GM21360 (cell line): Measurements from ENCODE around the gene OR6S1.
A peak's percentile ranks its signal among the peaks of the same experiment; 100 is the strongest.
"Not testable (repeated sequence)": the region's sequence is repeated elsewhere in the genome, so short reads cannot be mapped to it uniquely, and the experiment has no call there.

Experiments
- ATAC-seq: cut with Tn5 transposase; IDR thresholded peaks from one replicate; pipeline ENCODE4 v1.9.1; 2021; ENCODE audit warnings: mild to moderate bottlenecking, moderate library complexity; ENCODE audit not compliant: unreplicated experiment

The OR6S1 gene

DNA sequence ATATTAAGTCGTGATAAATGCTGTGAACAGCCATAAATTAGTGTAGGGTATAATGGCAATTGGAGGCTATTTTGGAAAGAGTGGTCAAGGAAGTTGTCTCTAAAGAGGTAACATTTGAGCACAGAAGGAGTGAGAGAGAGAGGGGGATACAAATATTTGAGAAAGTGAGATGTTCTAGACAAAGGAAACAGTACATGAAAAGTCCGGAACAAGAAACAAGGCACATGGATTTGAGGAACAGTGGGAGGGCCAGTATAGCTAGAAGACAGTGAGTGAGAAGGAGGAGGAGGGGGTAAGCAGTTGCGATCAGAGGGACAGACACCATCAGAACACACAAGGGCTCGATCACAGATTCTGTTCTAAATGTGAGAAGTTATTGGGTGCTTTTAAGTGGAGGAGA is 30.2 kb downstream of the OR6S1 start:
- ATAC-seq = no peak

DNA sequence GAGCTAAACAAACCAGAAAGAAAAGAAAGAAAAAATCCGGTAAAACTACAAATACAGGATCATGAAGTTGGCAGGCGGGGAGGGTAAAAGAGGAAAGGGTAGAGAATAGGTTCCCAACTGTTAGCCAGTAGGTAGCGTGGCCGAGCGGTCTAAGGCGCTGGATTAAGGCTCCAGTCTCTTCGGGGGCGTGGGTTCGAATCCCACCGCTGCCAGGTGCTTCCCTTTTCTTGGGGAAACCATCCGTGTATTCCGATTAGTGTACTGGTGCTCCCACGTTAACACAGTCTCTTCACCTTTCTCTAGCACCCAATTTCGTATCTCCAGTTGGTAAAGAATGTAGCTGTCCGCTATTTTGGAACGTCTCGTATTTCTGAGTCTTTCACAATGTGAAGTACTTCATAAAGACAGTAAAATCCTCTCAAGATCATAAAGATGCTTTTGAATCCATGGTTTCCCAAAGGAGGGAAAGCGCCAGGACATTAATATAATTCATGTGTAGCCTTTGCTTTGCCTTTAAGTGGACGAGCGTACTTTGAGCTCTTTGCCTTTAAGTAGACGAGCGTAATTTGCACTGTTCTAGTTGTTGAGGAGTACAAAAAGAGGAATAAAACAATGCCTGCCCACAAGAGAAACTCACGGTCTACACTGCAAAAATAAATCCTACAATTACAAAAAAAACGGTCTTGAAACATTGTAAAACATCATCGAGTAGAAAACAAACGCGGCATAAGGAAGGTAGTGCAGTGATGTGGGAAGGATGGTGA is 31.3 kb downstream of the OR6S1 start:
- ATAC-seq = peak; percentile 18

DNA sequence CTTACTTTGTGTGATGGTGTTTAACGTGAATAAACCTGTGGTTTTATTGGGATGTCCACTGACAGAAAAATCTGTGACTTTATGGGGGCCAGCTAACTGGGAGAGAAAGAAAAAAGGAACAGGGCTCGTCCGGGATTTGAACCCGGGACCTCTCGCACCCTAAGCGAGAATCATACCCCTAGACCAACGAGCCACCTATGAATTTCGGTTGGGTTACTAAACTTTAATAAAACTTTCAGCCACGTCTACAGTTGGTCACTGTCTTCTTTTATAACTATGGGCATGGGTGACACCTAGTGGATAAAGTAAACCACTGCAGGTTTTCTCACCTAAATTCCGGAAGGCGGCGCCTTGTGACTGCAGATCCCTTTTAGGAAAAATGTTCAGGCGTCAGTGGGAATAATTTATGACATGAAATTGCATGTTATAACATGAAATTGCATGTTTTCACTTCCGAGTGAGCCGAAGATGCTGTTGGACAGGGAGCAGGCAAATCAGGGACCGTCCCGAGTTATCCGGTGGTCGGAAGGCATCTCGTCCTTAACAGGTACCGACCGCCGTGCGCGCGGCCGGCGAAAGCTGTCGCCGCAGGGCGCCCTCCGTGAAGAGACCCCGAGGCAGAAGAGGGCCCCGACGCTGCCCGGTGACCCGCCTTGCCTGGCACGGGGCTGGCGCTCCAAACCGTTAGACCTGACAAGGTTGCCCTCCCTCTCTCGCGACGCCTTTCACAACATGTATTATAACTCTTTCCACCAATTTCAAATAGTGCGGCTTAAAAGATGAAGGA is 32.1 kb downstream of the OR6S1 start:
- ATAC-seq = no peak

DNA sequence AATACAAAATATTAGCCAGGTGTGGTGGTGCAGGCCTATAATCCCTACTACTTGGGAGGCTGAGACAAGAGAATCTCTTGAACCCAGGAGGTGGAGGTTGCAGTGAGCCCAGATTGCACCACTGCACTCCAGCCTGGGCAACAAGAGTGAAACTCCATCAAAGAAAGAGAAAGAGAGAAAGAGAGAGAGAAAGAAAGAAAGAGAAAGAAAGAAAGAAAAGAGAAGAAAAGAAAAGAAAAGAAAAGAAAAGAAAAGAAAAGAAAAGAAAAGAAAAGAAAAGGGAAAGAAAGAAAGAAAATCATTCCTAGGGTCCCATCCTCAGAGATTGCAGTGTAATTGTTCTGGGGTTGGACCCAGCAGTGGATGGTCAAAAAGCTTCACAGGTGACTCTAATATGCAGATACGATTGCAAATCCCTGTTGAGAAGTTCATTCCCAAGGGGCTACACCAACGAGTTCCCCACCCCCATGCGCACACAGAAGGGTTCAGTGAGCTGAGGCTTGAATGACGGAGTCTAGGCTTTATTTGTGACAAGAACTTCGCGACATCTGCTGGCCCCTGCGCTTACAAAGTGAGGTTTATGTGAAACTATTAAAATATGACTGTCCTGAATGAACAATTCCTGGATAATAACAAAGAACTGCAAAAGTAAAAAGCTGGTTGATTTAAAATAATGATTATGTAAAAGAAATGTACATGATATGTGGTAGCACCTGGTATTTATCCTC is 32.9 kb downstream of the OR6S1 start:
- ATAC-seq = no peak

DNA sequence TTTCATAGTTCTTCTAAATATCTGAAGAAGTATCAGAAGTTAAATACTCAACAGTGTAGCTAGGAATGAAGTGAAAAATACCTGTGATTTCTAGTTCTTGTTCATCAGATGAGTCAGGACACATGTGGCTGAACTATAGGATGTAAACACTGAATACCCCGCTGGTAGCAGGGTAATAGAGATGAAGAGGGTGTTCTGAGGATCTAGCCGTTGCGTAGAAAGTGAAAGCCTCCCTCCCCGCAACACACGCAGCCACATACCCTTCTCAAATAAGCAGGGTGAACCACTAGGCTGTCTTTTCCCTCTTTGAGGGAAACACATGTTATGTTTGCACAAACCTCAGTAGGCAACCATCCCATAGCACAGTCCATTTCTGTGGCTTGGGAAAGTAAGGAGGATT is 33.9 kb downstream of the OR6S1 start:
- ATAC-seq = no peak

DNA sequence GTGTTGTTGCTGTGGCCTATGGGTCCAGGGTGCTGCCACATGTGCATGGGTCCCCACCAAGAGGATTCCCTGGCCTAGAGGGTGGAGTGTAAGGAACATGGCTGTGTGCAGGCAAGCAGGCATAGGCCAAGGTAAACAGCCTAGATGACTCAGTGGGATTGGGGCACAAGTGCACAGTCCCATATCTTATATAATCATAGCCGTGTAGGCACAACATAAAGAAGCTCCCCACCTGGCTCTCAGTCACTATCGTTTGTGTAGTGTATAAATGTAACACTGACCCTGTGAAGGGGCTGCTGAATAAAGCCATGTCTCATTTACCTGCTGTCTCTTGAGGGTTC is 34.6 kb downstream of the OR6S1 start:
- no peak for ATAC-seq

DNA sequence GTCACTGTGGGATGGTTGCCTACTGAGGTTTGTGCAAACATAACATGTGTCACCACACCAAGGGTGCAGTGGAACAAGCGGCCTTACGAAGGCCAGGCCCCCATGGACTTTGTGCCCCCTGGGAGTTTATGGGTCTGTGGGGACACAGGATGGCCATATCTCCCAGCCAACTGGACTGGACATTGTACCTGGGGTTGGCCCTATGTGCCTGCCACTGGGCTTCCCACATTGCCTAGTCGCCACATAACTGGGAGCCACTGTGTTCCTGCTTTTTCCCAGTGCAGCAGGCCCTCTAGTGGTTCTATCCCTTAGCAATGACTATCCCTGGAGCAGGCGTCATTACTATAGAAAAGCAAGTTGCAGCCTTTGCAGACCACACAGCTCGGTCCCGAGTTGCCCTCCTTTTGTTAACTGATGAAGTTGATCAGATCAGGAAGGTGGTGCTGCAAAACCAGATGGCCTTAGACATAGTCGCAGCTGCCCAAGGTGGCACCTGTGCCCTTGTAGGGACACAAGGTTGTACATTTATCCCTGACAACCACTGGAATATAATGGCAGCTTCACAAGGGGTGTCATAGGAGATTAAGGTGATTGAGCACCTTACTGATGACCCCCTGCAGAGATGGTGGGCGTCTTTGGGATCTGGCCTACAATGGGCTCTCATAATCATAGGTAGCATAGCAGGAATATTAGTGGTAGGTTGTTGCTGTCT is 35.1 kb downstream of the OR6S1 start:
- no peak for ATAC-seq

DNA sequence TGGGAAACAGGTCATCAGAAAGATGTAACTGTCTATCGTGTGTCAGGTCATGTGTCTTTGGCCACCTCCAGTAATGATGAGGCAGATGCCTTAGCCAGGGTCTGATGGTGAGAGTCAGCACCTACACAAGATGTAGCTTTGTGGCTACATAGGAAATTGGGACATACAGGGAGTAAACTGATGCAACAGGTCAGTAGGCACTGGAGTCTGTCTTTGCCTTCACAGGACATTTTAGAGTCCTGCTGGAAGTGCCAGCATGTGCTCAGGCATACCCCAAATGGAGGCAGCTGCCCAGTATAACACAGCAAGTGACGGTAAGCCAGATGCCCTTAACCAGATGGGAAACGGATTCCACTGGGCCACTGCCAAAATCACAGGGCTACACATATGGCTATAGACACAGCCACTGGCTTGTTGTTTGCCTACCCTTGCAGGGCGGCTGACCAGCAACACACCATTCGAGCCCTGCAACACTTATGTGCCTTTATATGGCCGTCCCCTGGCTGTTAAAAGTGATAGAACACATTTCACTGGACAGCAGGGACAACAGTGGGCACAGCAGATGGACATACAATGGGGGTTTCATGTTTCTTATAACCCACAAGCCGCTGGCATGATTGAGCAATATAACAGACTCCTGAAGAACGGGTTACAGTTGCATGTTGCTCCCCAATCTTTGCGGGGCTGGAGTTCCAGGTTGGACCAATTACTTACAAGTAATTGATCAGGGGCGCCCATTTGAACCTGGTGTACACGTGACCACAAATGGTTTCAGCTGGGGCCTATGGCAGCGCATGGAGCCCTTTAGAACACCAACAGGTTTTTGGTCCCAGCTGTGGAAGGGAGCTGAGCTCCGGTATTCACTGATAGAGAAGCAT is 37.4 kb downstream of the OR6S1 start:
- ATAC-seq = no peak

DNA sequence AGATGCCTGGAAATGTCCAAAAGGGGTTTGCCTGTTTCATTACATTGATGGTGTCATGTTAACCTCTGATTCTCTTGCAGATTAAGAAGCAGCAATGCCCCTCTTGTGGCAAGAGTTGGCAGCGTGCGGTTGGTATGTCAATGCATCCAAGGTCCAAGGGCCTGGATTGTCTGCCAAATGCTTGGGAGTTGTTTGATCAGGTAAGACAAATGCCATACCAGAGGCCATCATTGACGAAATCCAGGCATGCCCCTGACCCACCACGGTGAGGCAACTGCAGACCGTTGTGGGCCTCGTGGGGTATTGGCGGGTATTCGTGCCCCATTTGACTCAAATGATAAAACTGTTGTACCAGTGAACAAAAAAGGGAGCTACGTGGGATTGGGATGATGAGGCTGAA is 38.9 kb downstream of the OR6S1 start:
- ATAC-seq = no peak

DNA sequence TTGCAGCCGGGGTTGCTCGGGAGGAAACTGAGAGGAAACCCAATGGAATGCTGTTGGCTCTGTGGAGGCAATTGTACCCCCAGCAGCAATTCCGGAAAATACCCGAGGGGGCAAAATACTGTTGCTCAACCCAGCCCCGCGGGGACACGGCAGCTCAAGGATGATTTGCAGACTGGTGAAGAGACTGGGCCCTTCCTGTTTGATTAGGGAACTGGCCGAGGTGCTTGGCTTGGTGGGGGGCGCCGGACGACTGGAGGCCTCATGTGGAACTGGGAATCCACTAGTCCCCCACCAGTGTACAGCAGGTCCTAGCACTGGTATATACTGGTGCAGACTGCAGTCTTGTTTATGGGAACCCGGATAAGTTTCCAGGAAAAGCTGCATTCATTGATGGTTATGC is 40.0 kb downstream of the OR6S1 start:
- ATAC-seq = no peak

DNA sequence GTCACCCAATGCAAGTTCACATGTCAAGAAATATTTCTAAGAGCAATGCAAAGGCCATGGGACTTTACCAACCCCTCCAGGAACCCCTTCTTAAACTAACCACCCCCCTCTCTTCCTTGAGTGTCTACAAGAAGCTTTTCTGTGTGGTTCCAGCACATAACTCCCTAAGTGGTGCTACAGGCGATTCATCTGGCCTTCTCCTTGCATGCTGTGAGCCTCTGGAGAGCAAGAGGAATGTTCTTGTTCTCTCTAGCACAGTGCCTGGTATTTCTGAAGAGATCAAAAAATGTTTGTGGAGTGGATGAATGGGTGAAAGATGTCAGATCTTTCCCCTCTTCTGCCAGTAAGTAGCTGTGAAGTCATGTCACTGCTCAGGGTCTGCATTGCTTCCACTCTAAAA is 44.4 kb downstream of the OR6S1 start:
- ATAC-seq = no peak

DNA sequence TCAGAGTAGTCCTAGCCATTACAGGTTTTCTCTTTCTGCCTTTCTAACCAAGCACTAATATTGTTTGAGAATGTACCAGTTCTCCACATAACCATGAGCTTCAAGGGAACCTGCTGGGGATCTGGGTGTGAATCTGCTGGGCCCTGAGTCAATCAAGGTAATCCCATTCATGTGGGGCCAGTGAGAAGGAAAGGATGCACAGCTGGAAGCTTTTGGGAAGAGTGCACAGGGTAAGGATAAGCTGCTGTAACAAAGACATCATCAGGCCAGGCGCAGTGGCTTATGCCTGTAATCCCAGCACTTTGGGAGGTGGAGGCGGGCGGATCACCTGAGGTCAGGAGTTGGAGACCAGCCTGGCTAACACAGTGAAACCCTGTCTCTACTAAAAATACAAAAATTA is 45.8 kb downstream of the OR6S1 start:
- not testable (repeated sequence) for ATAC-seq

DNA sequence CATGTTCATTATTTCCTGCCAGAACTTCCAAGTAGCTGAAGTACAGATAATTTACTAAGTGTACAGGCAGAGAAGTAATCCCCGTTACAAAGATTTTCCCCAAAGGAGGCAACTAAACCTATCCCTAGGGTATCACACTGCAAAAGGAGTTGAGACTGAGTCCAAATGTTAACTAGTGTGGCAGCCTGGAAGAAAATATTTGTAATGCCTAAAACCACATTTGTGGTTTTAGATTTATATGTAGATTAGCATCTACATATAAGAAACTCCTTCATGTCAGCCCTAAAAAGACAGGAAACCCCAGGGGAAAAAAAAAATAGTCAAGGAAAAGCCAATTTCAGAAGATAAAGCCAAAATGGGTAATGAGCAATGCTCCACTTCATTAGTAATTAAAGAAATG is 48.9 kb downstream of the OR6S1 start:
- no peak for ATAC-seq

DNA sequence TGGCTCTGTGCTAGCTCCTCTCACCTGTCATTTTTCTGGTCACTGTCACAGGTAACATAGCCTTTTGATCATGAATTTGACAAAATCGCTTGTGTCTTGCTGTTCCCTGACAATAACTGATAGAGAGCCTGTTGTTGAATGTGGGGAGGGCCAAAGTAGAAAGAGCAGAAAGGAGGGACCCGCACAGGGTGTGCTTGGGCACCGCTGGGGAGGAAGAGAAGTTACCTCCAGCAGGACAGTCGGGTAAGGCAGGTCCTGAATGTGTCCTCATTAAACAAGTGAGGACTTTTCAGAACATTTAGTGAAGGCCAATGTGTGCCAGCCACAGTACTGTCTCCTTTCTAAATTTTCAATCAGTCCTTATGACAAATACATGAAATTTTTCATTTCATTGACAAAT is 50.3 kb downstream of the OR6S1 start, which contains the start of gene RNASE12:
RNASE12 (minus strand) TSS at position 142 of the 400 bp plus-strand sequence. CDS start 653 bp downstream, outside the sequence.
- ATAC-seq = no peak
